ENCODE measurements around the gene RYR2.

- TF ChIP-seq EZH2 (IDR thresholded peaks at IDR 0.05; ENCODE audit: insufficient read depth, poor library complexity, severe bottlenecking), result no peak
- no peak for TF ChIP-seq EZH2phosphoT487 (IDR thresholded peaks at IDR 0.05; ENCODE audit: insufficient read depth, low read depth)
Observed at GRCh38 chr1:237261198-237261597, 219.2 kb downstream of the RYR2 start.
